Fibroblast of pulmonary artery (primary cell): Measurements from ENCODE around the gene CYBA.

Experiments used
- DNase-seq: peaks from one replicate; pipeline ENCODE4 v3.0.0-alpha.2; 2010; ENCODE audit warnings: low read depth
- H3K4me3 ChIP-seq: replicated peaks from 2 replicates; pipeline ENCODE4 v1.5.1; 2011; ENCODE audit warnings: low read depth, mild to moderate bottlenecking, control low read depth, low read length, moderate library complexity
- TF ChIP-seq, protein P1 (sequence below): IDR thresholded peaks from 2 replicates; pipeline ENCODE4 v1.5.1; 2011; ENCODE audit warnings: mild to moderate bottlenecking, control low read depth, low read length, inconsistent platforms; ENCODE audit errors: missing control alignments

Gene CYBA

DNA sequence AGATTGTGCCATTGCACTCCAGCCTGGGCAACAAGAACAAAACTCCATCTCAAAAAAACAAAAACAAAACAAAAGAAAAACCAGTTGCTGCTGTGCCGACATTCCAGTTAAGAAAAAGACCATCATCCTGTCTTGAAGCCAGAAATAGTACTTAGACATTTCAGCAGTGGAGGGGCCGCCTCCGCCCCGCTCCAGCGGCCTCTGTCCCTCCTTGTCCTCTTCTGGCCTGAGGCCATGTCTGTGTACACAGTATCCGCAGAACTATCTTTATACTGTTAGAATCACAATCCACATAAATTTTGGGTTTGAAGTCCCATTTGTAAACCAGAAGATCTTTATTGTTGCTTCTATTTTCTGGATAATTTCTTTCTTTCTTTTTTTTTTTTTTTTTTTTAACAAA lies 55.8 kb downstream of the CYBA start:
- TF ChIP-seq, protein P1, sequence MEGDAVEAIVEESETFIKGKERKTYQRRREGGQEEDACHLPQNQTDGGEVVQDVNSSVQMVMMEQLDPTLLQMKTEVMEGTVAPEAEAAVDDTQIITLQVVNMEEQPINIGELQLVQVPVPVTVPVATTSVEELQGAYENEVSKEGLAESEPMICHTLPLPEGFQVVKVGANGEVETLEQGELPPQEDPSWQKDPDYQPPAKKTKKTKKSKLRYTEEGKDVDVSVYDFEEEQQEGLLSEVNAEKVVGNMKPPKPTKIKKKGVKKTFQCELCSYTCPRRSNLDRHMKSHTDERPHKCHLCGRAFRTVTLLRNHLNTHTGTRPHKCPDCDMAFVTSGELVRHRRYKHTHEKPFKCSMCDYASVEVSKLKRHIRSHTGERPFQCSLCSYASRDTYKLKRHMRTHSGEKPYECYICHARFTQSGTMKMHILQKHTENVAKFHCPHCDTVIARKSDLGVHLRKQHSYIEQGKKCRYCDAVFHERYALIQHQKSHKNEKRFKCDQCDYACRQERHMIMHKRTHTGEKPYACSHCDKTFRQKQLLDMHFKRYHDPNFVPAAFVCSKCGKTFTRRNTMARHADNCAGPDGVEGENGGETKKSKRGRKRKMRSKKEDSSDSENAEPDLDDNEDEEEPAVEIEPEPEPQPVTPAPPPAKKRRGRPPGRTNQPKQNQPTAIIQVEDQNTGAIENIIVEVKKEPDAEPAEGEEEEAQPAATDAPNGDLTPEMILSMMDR = no peak
- no peak for DNase-seq
- H3K4me3 ChIP-seq = no peak overlapping the region

GRCh38 chr16:88593910-88594309 lies 56.9 kb downstream of the CYBA start:
- no peak overlapping the region for H3K4me3 ChIP-seq
- DNase-seq = no peak
- TF ChIP-seq, protein P1 = no peak

DNA sequence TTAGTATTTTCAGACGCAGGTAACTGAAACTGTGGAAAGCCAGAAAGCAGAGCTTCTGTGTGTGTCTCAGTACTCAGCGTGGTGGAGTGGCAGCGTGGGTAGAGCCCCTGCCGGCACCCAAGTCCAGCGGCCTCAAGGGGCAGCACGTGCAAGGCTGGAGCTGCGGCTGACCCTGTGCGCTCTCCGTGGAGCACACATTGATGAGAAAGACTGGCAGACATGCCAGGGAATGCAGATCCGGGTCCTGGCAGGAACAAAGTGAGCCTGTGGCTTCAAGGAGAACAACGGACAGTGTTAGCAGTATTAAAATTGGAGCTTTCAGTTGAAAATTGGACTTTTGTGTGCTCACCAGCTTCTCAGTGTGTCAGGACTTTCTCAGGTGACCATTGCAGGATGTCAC lies 57.4 kb downstream of the CYBA start:
- TF ChIP-seq, protein P1 = no peak
- no peak overlapping the region for H3K4me3 ChIP-seq
- no peak for DNase-seq
